IMR-90 (cell line): ENCODE results near the gene REXO1. TPM values are rescaled to one million over a fixed set of nuclear protein-coding genes. Genes with fewer than 3 reads are reported as not detected.
A peak's percentile ranks its signal among the peaks of the same experiment; 100 is the strongest.

Experiments used
- ATAC-seq: fragments of 200-7000 bp; cut with Tn5 transposase; 2 replicates; pipeline ENCODE4 v1.9.1; 2020; ENCODE audit warnings: low read depth, mild to moderate bottlenecking, moderate library complexity
- BruUV-seq: library from RNA; stranded (reverse); fragments of 400-500 nt; replicated peaks from 2 replicates; lab custom pipeline; 2021; lab: Mats Ljungman, UMichigan
- CTCF ChIA-PET: fragments of 300-600 bp; formaldehyde crosslinking; extraction: SDS; loops from one replicate; lab custom pipeline; 2021; ENCODE audit warnings: antibody characterized with exemption; lab: Yijun Ruan, JAX
- POLR2A ChIA-PET: fragments of 300-600 bp; sonication (Branson Sonifier 250); formaldehyde crosslinking; loops from one replicate; lab custom pipeline; 2022; ENCODE audit warnings: antibody characterized with exemption; ENCODE audit not compliant: unreplicated experiment; lab: Charles Lee
- DNase-seq: peaks from one replicate; pipeline ENCODE4 v3.0.0; 2013
- H2AFZ ChIP-seq: replicated peaks from 2 replicates; pipeline ENCODE3; 2013; ENCODE audit warnings: low read length, mild to moderate bottlenecking; ENCODE audit not compliant: poor library complexity
- H2AK5ac ChIP-seq: 2 replicates; pipeline ENCODE4 v1.6.1; 2013; ENCODE audit warnings: low read depth, low read length, inconsistent platforms
- H2AK9ac ChIP-seq: replicated peaks from 2 replicates; pipeline ENCODE3; 2013; ENCODE audit warnings: mild to moderate bottlenecking, low read depth, low read length, moderate library complexity; ENCODE audit not compliant: poor library complexity
- H2BK120ac ChIP-seq: 2 replicates; pipeline ENCODE4 v1.6.1; 2013; ENCODE audit warnings: low read depth, low read length, inconsistent platforms
- H2BK15ac ChIP-seq: 3 replicates; pipeline ENCODE4 v1.6.1; 2013; ENCODE audit warnings: low read depth, low read length, inconsistent platforms
- H2BK20ac ChIP-seq: 2 replicates; pipeline ENCODE4 v1.6.1; 2013; ENCODE audit warnings: low read depth, mild to moderate bottlenecking, inconsistent platforms, low read length, moderate library complexity
- H2BK5ac ChIP-seq: 2 replicates; pipeline ENCODE4 v1.6.1; 2013; ENCODE audit warnings: mild to moderate bottlenecking, low read depth, low read length, inconsistent platforms; ENCODE audit not compliant: poor library complexity, severe bottlenecking
- H3K14ac ChIP-seq: replicated peaks from 2 replicates; pipeline ENCODE4 v1.6.1; 2013; ENCODE audit warnings: low read depth, low read length, inconsistent platforms
- H3K18ac ChIP-seq: 2 replicates; pipeline ENCODE4 v1.6.1; 2013; ENCODE audit warnings: low read depth, low read length, control low read depth
- H3K23ac ChIP-seq: 2 replicates; pipeline ENCODE4 v1.6.1; 2013; ENCODE audit warnings: low read depth, low read length, inconsistent platforms
- H3K27ac ChIP-seq: 2 replicates; pipeline ENCODE4 v1.5.1; 2013; ENCODE audit warnings: mild to moderate bottlenecking, control low read depth, low read length; ENCODE audit not compliant: insufficient read depth
- H3K27me3 ChIP-seq: 2 replicates; pipeline ENCODE4 v1.6.1; 2013; ENCODE audit warnings: low read length; ENCODE audit not compliant: control insufficient read depth, insufficient read depth
- H3K36me3 ChIP-seq: 2 replicates; pipeline ENCODE4 v1.6.1; 2013; ENCODE audit warnings: low read length, mixed read lengths; ENCODE audit not compliant: control insufficient read depth, insufficient read depth
- H3K4ac ChIP-seq: 2 replicates; pipeline ENCODE4 v1.6.1; 2013; ENCODE audit warnings: low read depth, low read length, inconsistent platforms
- H3K4me1 ChIP-seq: 2 replicates; pipeline ENCODE4 v1.6.1; 2013; ENCODE audit warnings: low read length, mixed read lengths; ENCODE audit not compliant: control insufficient read depth, insufficient read depth
- H3K4me2 ChIP-seq: 2 replicates; pipeline ENCODE4 v1.6.1; 2013; ENCODE audit warnings: low read depth, mild to moderate bottlenecking, control low read depth, low read length, moderate library complexity
- H3K4me3 ChIP-seq: 2 replicates; pipeline ENCODE4 v1.5.1; 2013; ENCODE audit warnings: low read depth, mild to moderate bottlenecking, control low read depth, low read length, moderate library complexity; ENCODE audit not compliant: insufficient read depth
- H3K56ac ChIP-seq: 2 replicates; pipeline ENCODE4 v1.6.1; 2013; ENCODE audit warnings: low read length, inconsistent platforms; ENCODE audit not compliant: insufficient read depth; ENCODE audit errors: extremely low read depth
- H3K79me1 ChIP-seq, 2 experiments: 2 replicates each; pipeline ENCODE4 v1.6.1; 2013; ENCODE audit warnings: low read length in 2 of 2, inconsistent platforms in 1 of 2, low read depth in 1 of 2
- H3K9ac ChIP-seq: 2 replicates; pipeline ENCODE4 v1.6.1; 2013; ENCODE audit warnings: low read depth, low read length, control low read depth
- H3K9me1 ChIP-seq: 2 replicates; pipeline ENCODE4 v1.6.1; 2013; ENCODE audit warnings: low read length, inconsistent platforms; ENCODE audit not compliant: insufficient read depth
- H3K9me3 ChIP-seq: 2 replicates; pipeline ENCODE4 v1.6.1; 2013; ENCODE audit warnings: low read length; ENCODE audit not compliant: control insufficient read depth, insufficient read depth
- H4K20me1 ChIP-seq: 2 replicates; pipeline ENCODE4 v1.6.1; 2013; ENCODE audit warnings: low read length, inconsistent platforms; ENCODE audit not compliant: insufficient read depth
- H4K5ac ChIP-seq: 2 replicates; pipeline ENCODE4 v1.6.1; 2013; ENCODE audit warnings: mild to moderate bottlenecking, low read depth, low read length, control low read depth
- H4K8ac ChIP-seq, 2 experiments: 2 replicates each; pipeline ENCODE4 v1.6.1; 2013; ENCODE audit warnings: low read depth in 2 of 2, low read length in 2 of 2, control low read depth in 1 of 2, inconsistent platforms in 1 of 2
- H4K91ac ChIP-seq: 2 replicates; pipeline ENCODE4 v1.6.1; 2013; ENCODE audit warnings: low read depth, low read length, inconsistent platforms; ENCODE audit not compliant: insufficient read depth
- CTCF ChIP-seq: conservative IDR thresholded peaks from 2 replicates; pipeline ENCODE4 v1.5.1; 2012; ENCODE audit warnings: mild to moderate bottlenecking, low read depth, low read length, improper control_type of control experiment
- NFE2L2 ChIP-seq: fragments of 150-350 bp; IDR thresholded peaks from 2 replicates; pipeline ENCODE4 v1.6.1; 2016; ENCODE audit warnings: low read depth, mild to moderate bottlenecking, low read length
- POLR2A ChIP-seq: IDR thresholded peaks from 2 replicates; pipeline ENCODE4 v1.6.1; 2012; ENCODE audit warnings: mild to moderate bottlenecking, low read depth, low read length
- RFX5 ChIP-seq: IDR thresholded peaks from 2 replicates; pipeline ENCODE4 v1.8.0; 2012; ENCODE audit warnings: low read depth, mild to moderate bottlenecking, low read length, moderate library complexity
- WGBS, 2 experiments: methylation state at CpG; one replicate each; pipeline versions ENCODE4 v1.1.5 to v1.1.7; 2013; ENCODE audit warnings: missing lambda C conversion rate in 2 of 2; ENCODE audit not compliant: insufficient read length in 1 of 2; ENCODE audit errors: extremely low coverage in 2 of 2; 5-methylcytosine and 5-hydroxymethylcytosine counted together
- dilution Hi-C: fragments of 300-500 bp; cut with HindIII; formaldehyde crosslinking; loops from one replicate; pipeline ENCODE4 v1.14.3; 2018; ENCODE audit warnings: low sequenced_read_pairs; ENCODE audit not compliant: unreplicated experiment
- in situ Hi-C: fragments of 300-500 bp; cut with MboI; formaldehyde crosslinking; loops from 3 replicates; pipeline ENCODE4 v1.14.3; 2019; ENCODE audit warnings: low sequenced_read_pairs, inconsistent platforms, mixed read lengths
- intact Hi-C: fragments of 100-400 bp; cut with micrococcal nuclease; formaldehyde crosslinking; loops from 2 replicates; pipeline ENCODE4 v1.10.0; 2022
- polyA plus RNA-seq, 3 experiments: library from polyadenylated mRNA; depleted of rRNA; stranded (reverse); fragments of >200 nt; gene quantifications; 2 replicates each; pipeline ENCODE4 v1.2.3, GENCODE V29; 2012; ENCODE audit warnings: low replicate concordance in 1 of 3
- total RNA-seq: library from RNA; depleted of rRNA; stranded (reverse); fragments of >200 nt; gene quantifications from 2 replicates; pipeline ENCODE4 v1.2.3, GENCODE V29; 2012

REXO1 gene
- total and polyA plus RNA-seq, 2 of the 4 experiments (the other 2 are of a cell fraction): 1.4 to 63.7 TPM

DNA sequence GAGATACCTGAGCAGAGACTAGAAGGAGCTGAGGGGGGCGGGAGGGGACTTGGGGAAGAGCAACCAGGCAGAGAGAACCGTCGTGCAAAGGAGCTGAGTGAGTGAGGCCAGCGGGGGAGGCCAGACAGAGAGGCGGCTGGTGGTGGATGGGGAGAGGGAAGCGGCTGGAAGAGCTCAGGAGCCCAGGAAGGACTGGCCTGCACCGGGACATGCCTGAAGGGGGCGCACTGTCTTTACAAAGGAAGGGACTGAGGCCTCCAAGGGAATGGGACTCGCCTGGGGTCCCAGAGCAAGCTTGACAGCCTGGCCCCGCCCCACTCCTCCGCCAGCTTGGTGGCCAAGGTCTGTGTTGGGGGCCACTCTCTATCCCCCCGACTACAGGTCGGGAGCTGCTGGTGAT is 80.0 kb downstream of the REXO1 start:
- peak; percentile 35 for TF ChIP-seq CTCF
- TF ChIP-seq POLR2A: no peak
- no peak for TF ChIP-seq NFE2L2
- no peak for TF ChIP-seq RFX5
- no peaks in the 10 kb centered on the region for H4K20me1 ChIP-seq
- ChIA-PET POLR2A (no interaction called here), CTCF (interaction anchor here (0.5 to 1.1 kb wide), 2 partner anchors 13 to 27 kb away, joined by 3 to 4 read pairs; no protein-coding TSS in a partner anchor)
- no peak overlapping the region for H2BK120ac ChIP-seq
- BruUV-seq: no TSS peak
- no peak overlapping the region for H3K27ac ChIP-seq
- no peak overlapping the region for H3K9ac ChIP-seq
- H3K4me2 ChIP-seq: no peak overlapping the region
- no peak overlapping the region for H3K23ac ChIP-seq
- WGBS, 2 experiments: 5% methylated on average over 3 of the region's 13 CpGs; no CpG with 5 or more reads in 1 of the 2 experiments
- no peak overlapping the region for H2BK15ac ChIP-seq
- H2BK20ac ChIP-seq: no peak overlapping the region
- in situ Hi-C loops: loop anchor here (5.0 kb wide), 1 partner anchor 91 kb away; no protein-coding TSS in a partner anchor
- H3K27me3 ChIP-seq: peaks cover 60% of the 10 kb centered on the region
- H3K9me3 ChIP-seq: peaks cover 12% of the 10 kb centered on the region
- dilution Hi-C loops: no loop called here
- no peaks in the 10 kb centered on the region for H3K4me1 ChIP-seq
- no peak for DNase-seq
- H4K8ac ChIP-seq: no peak overlapping the region
- H2AK5ac ChIP-seq: no peak overlapping the region
- H3K56ac ChIP-seq: no peak overlapping the region
- no peaks in the 10 kb centered on the region for H3K9me1 ChIP-seq
- no peak overlapping the region for H2AK9ac ChIP-seq
- H3K36me3 ChIP-seq: no peaks in the 10 kb centered on the region
- no peaks in the 10 kb centered on the region for H3K79me1 ChIP-seq
- H3K18ac ChIP-seq: no peak overlapping the region
- H4K91ac ChIP-seq: no peak overlapping the region
- H2AFZ ChIP-seq: no peak overlapping the region
- intact Hi-C loops: no loop called here
- H3K14ac ChIP-seq: no peak overlapping the region
- ATAC-seq: no peak
- no peak overlapping the region for H3K4me3 ChIP-seq
- H3K4ac ChIP-seq: no peak overlapping the region
- H4K5ac ChIP-seq: no peak overlapping the region
- H2BK5ac ChIP-seq: no peak overlapping the region
